Left forelimb (tissue), 1 donor: ENCODE measurements around the gene UQCR11.

Source experiments
- DNase-seq: peaks from one replicate; pipeline ENCODE4 v3.0.0-alpha.2; 2018; ENCODE audit warnings: low spot score

UQCR11 gene

GRCh38 chr19:1567116-1567847 lies 38.0 kb downstream of the UQCR11 start:
- DNase-seq = no peak

GRCh38 chr19:1566392-1567115 lies 38.7 kb downstream of the UQCR11 start:
- DNase-seq = peak; percentile 90

GRCh38 chr19:1563251-1563650 lies 42.0 kb downstream of the UQCR11 start:
- DNase-seq = no peak

GRCh38 chr19:1561236-1561842 lies 43.9 kb downstream of the UQCR11 start:
- no peak for DNase-seq

- no peak for DNase-seq
These were observed 44.9 kb downstream of the UQCR11 start for GRCh38 chr19:1560286-1560882.

GRCh38 chr19:1558552-1558951 lies 46.7 kb downstream of the UQCR11 start:
- DNase-seq = no peak

- no peak for DNase-seq
These were observed 48.7 kb downstream of the UQCR11 start for GRCh38 chr19:1556390-1557070.

- DNase-seq = no peak
These were observed 49.5 kb downstream of the UQCR11 start for GRCh38 chr19:1555487-1556389.

- DNase-seq = no peak
These were observed 50.3 kb downstream of the UQCR11 start for GRCh38 chr19:1554968-1555367.

- DNase-seq = no peak
These were observed 51.8 kb downstream of the UQCR11 start for GRCh38 chr19:1553415-1553814.

- no peak for DNase-seq
These were observed 53.9 kb downstream of the UQCR11 start for GRCh38 chr19:1551068-1552040.

GRCh38 chr19:1549332-1549945 lies 55.8 kb downstream of the UQCR11 start:
- DNase-seq = no peak
